ENCODE results near the gene PHLPP1. TPM values are rescaled to one million over a fixed set of nuclear protein-coding genes. Genes with fewer than 3 reads are reported as not detected.

The PHLPP1 gene
- total RNA-seq, 2 donors from 2014 or later = 4.6 to 5.9 TPM

GRCh38 chr18:62875323-62875722 lies 160.0 kb downstream of the PHLPP1 start:
- no peak for TF ChIP-seq CTCF (IDR thresholded peaks at IDR 0.05)
- Histone ChIP-seq H3K9me3 (no peaks in the 10 kb centered on the region), H3K4me3 (no peak overlapping the region), H3K36me3 (no peaks in the 10 kb centered on the region), H3K4me1 (peaks cover 0 to 22% of the 10 kb centered on the region in 2 donors), H3K27me3 (no peaks in the 10 kb centered on the region), H3K27ac (peak overlapping the region in 1 of 2 donors; percentile 12)
- no peak for DNase-seq (ENCODE audit: low spot score)

- Histone ChIP-seq H3K4me3 (no peak overlapping the region), H3K4me1 (peaks cover 0 to 22% of the 10 kb centered on the region in 2 donors), H3K36me3 (no peaks in the 10 kb centered on the region), H3K27me3 (no peaks in the 10 kb centered on the region), H3K27ac (no peak overlapping the region), H3K9me3 (no peaks in the 10 kb centered on the region)
- no peak for DNase-seq (ENCODE audit: low spot score)
- no peak for TF ChIP-seq CTCF (IDR thresholded peaks at IDR 0.05)
These were observed 160.8 kb downstream of the PHLPP1 start for GRCh38 chr18:62876111-62876510.

GRCh38 chr18:62876828-62877227 lies 161.5 kb downstream of the PHLPP1 start:
- Histone ChIP-seq H3K4me1 (peaks cover 0 to 29% of the 10 kb centered on the region in 2 donors), H3K9me3 (no peaks in the 10 kb centered on the region), H3K4me3 (no peak overlapping the region), H3K36me3 (no peaks in the 10 kb centered on the region), H3K27ac (peak overlapping the region in 1 of 2 donors; percentile 53), H3K27me3 (no peaks in the 10 kb centered on the region)
- TF ChIP-seq CTCF (IDR thresholded peaks at IDR 0.05) = no peak
- DNase-seq (ENCODE audit: low spot score) = no peak

- no peaks in the 10 kb centered on the region for H3K9me3 ChIP-seq
- no peak for DNase-seq (ENCODE audit: low spot score)
- peak overlapping the region in 1 of 2 donors; percentile 53 for H3K27ac ChIP-seq
- H3K4me3 ChIP-seq = peak overlapping the region in 1 of 2 donors; percentile 2
- no peaks in the 10 kb centered on the region for H3K27me3 ChIP-seq
- H3K36me3 ChIP-seq = no peaks in the 10 kb centered on the region
- peaks cover 0 to 31% of the 10 kb centered on the region in 2 donors for H3K4me1 ChIP-seq
- TF ChIP-seq CTCF (IDR thresholded peaks at IDR 0.05) = peak in 1 of 2 donors; percentile 24
These were observed 162.3 kb downstream of the PHLPP1 start for GRCh38 chr18:62877411-62878221.

GRCh38 chr18:62878305-62878704 lies 163.0 kb downstream of the PHLPP1 start:
- no peak for TF ChIP-seq CTCF (IDR thresholded peaks at IDR 0.05)
- H3K27me3 ChIP-seq = no peaks in the 10 kb centered on the region
- H3K27ac ChIP-seq = peak overlapping the region in 1 of 2 donors; percentile 53
- no peak overlapping the region for H3K4me3 ChIP-seq
- no peaks in the 10 kb centered on the region for H3K36me3 ChIP-seq
- H3K9me3 ChIP-seq = no peaks in the 10 kb centered on the region
- H3K4me1 ChIP-seq = peaks cover 0 to 31% of the 10 kb centered on the region in 2 donors
- no peak for DNase-seq (ENCODE audit: low spot score)

Data from right atrium auricular region (tissue), 2 donors.